K562 (cell line): ENCODE measurements around the gene DPP9. TPM values are rescaled to one million over a fixed set of nuclear protein-coding genes. Genes with fewer than 3 reads are reported as not detected.

Experiments
- ATAC-seq: fragments of 200-7000 bp; cut with Tn5 transposase; 3 replicates; pipeline ENCODE4 v1.9.1; 2020; ENCODE audit warnings: moderate library complexity
- BruUV-seq: library from RNA; stranded (reverse); fragments of 400-500 nt; replicated peaks from 2 replicates; lab custom pipeline; 2021; lab: Mats Ljungman, UMichigan
- CTCF ChIA-PET: fragments of 300-600 bp; formaldehyde crosslinking; extraction: SDS; loops from one replicate; lab custom pipeline; 2021; ENCODE audit warnings: low intra/inter-chr PET ratio; lab: Yijun Ruan, JAX
- POLR2A ChIA-PET: fragments of 300-600, 350-650 bp; sonication (Branson Sonifier 250); formaldehyde crosslinking; extraction: SDS; loops from one replicate; lab custom pipeline; 2021; ENCODE audit warnings: antibody characterized with exemption, inconsistent platforms; lab: Yijun Ruan, JAX
- DNase-seq, 4 experiments: peaks; one replicate each; pipeline versions ENCODE4 v3.0.0 to v3.0.0-alpha.2; 2011 to 2018; ENCODE audit warnings: low spot score in 3 of 4, mixed read lengths in 3 of 4; ENCODE audit errors: extremely low read depth in 1 of 4
- FAIRE-seq: peaks from 2 replicates; lab custom pipeline; 2011; peaks lifted over from hg19 to GRCh38; lab: Jason Lieb, UNC
- H2AFZ ChIP-seq: 2 replicates; pipeline ENCODE4 v1.6.0; 2011; ENCODE audit warnings: low read depth, low read length, control low read depth, inconsistent platforms
- H3K27ac ChIP-seq: fragments of 200-600 bp; 3 replicates; pipeline ENCODE4 v1.8.0; 2011; ENCODE audit warnings: low read depth, mild to moderate bottlenecking, control low read depth, inconsistent platforms, low read length, moderate library complexity, mixed read lengths; ENCODE audit errors: extremely low read depth
- H3K27me3 ChIP-seq, 2 experiments: fragments of 300-600 bp in 1 of 2; 2 replicates in 1 of 2; 3 replicates in 1 of 2; pipeline versions ENCODE4 v1.6.0 to v1.8.0; 2011; ENCODE audit warnings: inconsistent platforms in 2 of 2, low read length in 2 of 2, mild to moderate bottlenecking in 1 of 2, mixed read lengths in 1 of 2, moderate library complexity in 1 of 2; ENCODE audit not compliant: control insufficient read depth in 2 of 2, insufficient read depth in 2 of 2
- H3K36me3 ChIP-seq: fragments of 300-600 bp; 3 replicates; pipeline ENCODE4 v1.8.0; 2011; ENCODE audit warnings: mild to moderate bottlenecking, low read length, inconsistent platforms; ENCODE audit not compliant: control insufficient read depth, insufficient read depth
- H3K4me1 ChIP-seq, 2 experiments: fragments of 200-600 bp in 1 of 2; replicated peaks in 1 of 2; 2 replicates in 1 of 2; 3 replicates in 1 of 2; pipeline versions ENCODE4 v1.5.1 to v1.8.0; 2011; ENCODE audit warnings: inconsistent platforms in 2 of 2, low read length in 2 of 2, mild to moderate bottlenecking in 1 of 2, mixed read lengths in 1 of 2, moderate library complexity in 1 of 2; ENCODE audit not compliant: control insufficient read depth in 2 of 2, insufficient read depth in 2 of 2
- H3K4me2 ChIP-seq: 2 replicates; pipeline ENCODE4 v1.6.1; 2011; ENCODE audit warnings: low read length, control low read depth, inconsistent platforms, mixed read lengths; ENCODE audit not compliant: insufficient read depth
- H3K4me3 ChIP-seq: fragments of 200-600 bp; sonication (generic), shearing (Covaris generic); 2 replicates; pipeline ENCODE4 v1.5.1; 2016; ENCODE audit warnings: control low read depth, inconsistent platforms
- H3K79me2 ChIP-seq: fragments of 200-600 bp; 3 replicates; pipeline ENCODE4 v1.8.0; 2011; ENCODE audit warnings: low read length, inconsistent platforms; ENCODE audit not compliant: control insufficient read depth, insufficient read depth
- H3K9ac ChIP-seq, 2 experiments: 2 replicates each; pipeline versions ENCODE4 v1.6.0 to v1.6.1; 2011; ENCODE audit warnings: low read depth in 2 of 2, low read length in 2 of 2, control low read depth in 1 of 2, inconsistent platforms in 1 of 2, mild to moderate bottlenecking in 1 of 2, mixed read lengths in 1 of 2; ENCODE audit not compliant: insufficient read depth in 1 of 2
- H3K9me1 ChIP-seq: one replicate; pipeline ENCODE4 v1.6.0; 2011; ENCODE audit warnings: inconsistent platforms, mild to moderate bottlenecking, low read length, moderate library complexity; ENCODE audit not compliant: control insufficient read depth, insufficient read depth
- H3K9me3 ChIP-seq: replicated peaks from 2 replicates; pipeline ENCODE4 v1.5.1; 2011; ENCODE audit warnings: low read depth, low read length, inconsistent platforms; ENCODE audit not compliant: control insufficient read depth, insufficient read depth
- H4K20me1 ChIP-seq: replicated peaks from 2 replicates; pipeline ENCODE4 v1.6.1; 2011; ENCODE audit warnings: low read length, inconsistent platforms, mixed read lengths; ENCODE audit not compliant: control insufficient read depth, insufficient read depth
- CBX2 ChIP-seq: fragments of 200-600 bp; sonication (generic); IDR thresholded peaks from one replicate; pipeline ENCODE4 v1.6.1; 2012; ENCODE audit warnings: mild to moderate bottlenecking, low read length, inconsistent platforms; ENCODE audit not compliant: insufficient read depth, poor library complexity, severe bottlenecking
- GTF2F1 ChIP-seq: IDR thresholded peaks from 2 replicates; pipeline ENCODE4 v1.6.1; 2011; ENCODE audit warnings: low read depth, low read length, improper control_type of control experiment
- JUND ChIP-seq, 2 experiments: IDR thresholded peaks; 2 replicates in 1 of 2; 3 replicates in 1 of 2; pipeline ENCODE4 v1.6.1; 2011; ENCODE audit warnings: borderline replicate concordance in 2 of 2, low read depth in 2 of 2, low read length in 2 of 2, improper control_type of control experiment in 1 of 2, missing biosample characterization in 1 of 2, missing genetic modification characterization in 1 of 2, missing genetic modification reagents in 1 of 2
- KAT7 ChIP-seq: sonication (generic); formaldehyde crosslinking; IDR thresholded peaks from 2 replicates; pipeline ENCODE4 v1.8.0; 2022; ENCODE audit warnings: missing genetic modification reagents, mild to moderate bottlenecking, borderline replicate concordance
- NR1H2 ChIP-seq: sonication (generic); formaldehyde crosslinking; IDR thresholded peaks from 2 replicates; pipeline ENCODE4 v1.4.0; 2020; ENCODE audit warnings: mild to moderate bottlenecking, missing genetic modification reagents
- RUNX1 ChIP-seq: sonication (generic); IDR thresholded peaks from 2 replicates; pipeline ENCODE4 v1.6.1; 2016; ENCODE audit warnings: antibody characterized with exemption, low read depth
- SIN3B ChIP-seq: fragments of 450-650 bp; IDR thresholded peaks from 2 replicates; pipeline ENCODE4 v1.6.1; 2017; ENCODE audit warnings: low read depth, mild to moderate bottlenecking, moderate library complexity
- SMARCE1 ChIP-seq: fragments of 450-650 bp; IDR thresholded peaks from 2 replicates; pipeline ENCODE4 v1.7.1; 2016; ENCODE audit warnings: mild to moderate bottlenecking
- SNIP1 ChIP-seq: fragments of 450-650 bp; IDR thresholded peaks from 2 replicates; pipeline ENCODE4 v1.7.1; 2017; ENCODE audit warnings: low read depth, mild to moderate bottlenecking
- ZBED1 ChIP-seq: IDR thresholded peaks from 2 replicates; pipeline ENCODE4 v1.6.1; 2014
- ZKSCAN8 ChIP-seq: fragments of 200-800 bp; sonication (Bioruptor generic); IDR thresholded peaks from 2 replicates; pipeline ENCODE4 v1.6.1; 2016; ENCODE audit warnings: missing genetic modification characterization, missing compliant biosample characterization
- ZNF668 ChIP-seq: fragments of 250-450 bp; sonication (Bioruptor Pico); IDR thresholded peaks from 2 replicates; pipeline ENCODE4 v1.8.0; 2022; ENCODE audit warnings: mild to moderate bottlenecking, inconsistent platforms
- WGBS: fragments of 100-300 bp; shearing (Covaris generic); methylation state at CpG from one replicate; pipeline ENCODE4 v1.1.6; 2016; ENCODE audit warnings: low coverage, mixed read lengths; ENCODE audit not compliant: insufficient coverage; ENCODE audit errors: missing lambda C conversion rate; 5-methylcytosine and 5-hydroxymethylcytosine counted together
- in situ Hi-C: fragments of 300-500 bp; cut with MboI; formaldehyde crosslinking; loops from 4 replicates; pipeline ENCODE4 v1.15.0; 2018; ENCODE audit warnings: inconsistent platforms, mixed read lengths
- intact Hi-C: fragments of 100-400 bp; cut with micrococcal nuclease; formaldehyde crosslinking; loops from 2 replicates; pipeline ENCODE4 v1.14.2; 2022
- polyA plus RNA-seq, 8 experiments: library from polyadenylated mRNA; depleted of rRNA in 4 of 8; stranded (reverse) in 5 of 8; unstranded in 3 of 8; fragments of >200 nt; fragmentation: Nextera tagmentation in 2 of 8; fragmentation: Illumina TruSeq in 1 of 8; extraction: Ambion mirVana in 2 of 8; extraction: Trizol in 1 of 8; gene quantifications; 2 replicates each; pipeline versions ENCODE4 v1.2.1 to v1.2.3, GENCODE V29; 2011 to 2014; ENCODE audit warnings: inconsistent platforms in 1 of 8, missing spikeins in 1 of 8
- total RNA-seq, 7 experiments: library from RNA; depleted of rRNA in 6 of 7; stranded (reverse); fragments of >200 nt in 6 of 7; fragmentation: Illumina TruSeq in 2 of 7; extraction: Trizol in 2 of 7; gene quantifications; 2 replicates each; pipeline versions ENCODE4 v1.2.1 to v1.2.3, GENCODE V29; 2011 to 2021; ENCODE audit warnings: low replicate concordance in 1 of 7
- TF ChIP-seq, protein P1 (sequence below): fragments of 250-450 bp; sonication (Bioruptor Pico); IDR thresholded peaks from 2 replicates; pipeline ENCODE4 v1.4.0; 2020

Gene DPP9
- total and polyA plus RNA-seq, 9 of the 15 experiments (the other 6 are each of a cell fraction or from before 2014, with no cell fraction given), result 0.90 to 66.7 (median 24.5) TPM

DNA sequence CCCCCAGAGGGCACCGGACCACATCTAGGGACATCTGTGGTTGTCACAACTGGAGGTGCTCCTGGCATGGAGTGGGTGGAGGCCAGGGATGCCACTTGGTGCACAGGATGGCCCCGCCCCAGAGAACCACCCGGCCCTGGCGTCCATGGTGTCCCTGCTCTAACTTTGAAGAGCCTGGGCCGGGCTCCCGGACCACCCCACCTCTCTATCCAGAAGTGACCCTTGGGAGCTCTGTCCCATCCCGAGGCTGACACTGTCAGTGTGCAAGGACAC lies 30.6 kb downstream of the DPP9 start:
- Histone ChIP-seq H3K9ac (no peak overlapping the region; a peak in 1 of 4 replicates), H4K20me1 (no peaks in the 10 kb centered on the region), H3K36me3 (peaks cover 89% of the 10 kb centered on the region; the same call in 2 of the 3 replicates), H3K27ac (no peak overlapping the region), H3K9me1 (no peaks in the 10 kb centered on the region), H3K27me3 (no peaks in the 10 kb centered on the region), H3K4me2 (no peak overlapping the region), H2AFZ (no peak overlapping the region), H3K9me3 (no peaks in the 10 kb centered on the region), H3K79me2 (no peaks in the 10 kb centered on the region), H3K4me3 (no peak overlapping the region), H3K4me1 (peaks cover 0 to 33% of the 10 kb centered on the region in 2 experiments; a peak in 2 of 5 replicates)
- BruUV-seq, result no TSS peak
- ATAC-seq (no peak), DNase-seq (no peak), FAIRE-seq (no peak)
- intact Hi-C loops, result no loop called here
- WGBS, result 98% methylated on average over 4 of the region's 7 CpGs
- ChIA-PET CTCF (no interaction called here), POLR2A (interaction anchor here (0.5 kb wide), 1 partner anchor 13 kb away, joined by 3 read pairs; no protein-coding TSS in a partner anchor)
- in situ Hi-C loops, result no loop called here
- no peak for TF ChIP-seq ZBED1
- TF ChIP-seq GTF2F1, result no peak
- TF ChIP-seq SNIP1, result no peak
- no peak for TF ChIP-seq CBX2
- no peak for TF ChIP-seq ZKSCAN8 (CRISPR knock-in tag)
- TF ChIP-seq NR1H2 (CRISPR knock-in tag), result no peak
- no peak for TF ChIP-seq KAT7 (CRISPR knock-in tag)
- no peak for TF ChIP-seq RUNX1
- TF ChIP-seq SIN3B, result no peak
- TF ChIP-seq, protein P1, sequence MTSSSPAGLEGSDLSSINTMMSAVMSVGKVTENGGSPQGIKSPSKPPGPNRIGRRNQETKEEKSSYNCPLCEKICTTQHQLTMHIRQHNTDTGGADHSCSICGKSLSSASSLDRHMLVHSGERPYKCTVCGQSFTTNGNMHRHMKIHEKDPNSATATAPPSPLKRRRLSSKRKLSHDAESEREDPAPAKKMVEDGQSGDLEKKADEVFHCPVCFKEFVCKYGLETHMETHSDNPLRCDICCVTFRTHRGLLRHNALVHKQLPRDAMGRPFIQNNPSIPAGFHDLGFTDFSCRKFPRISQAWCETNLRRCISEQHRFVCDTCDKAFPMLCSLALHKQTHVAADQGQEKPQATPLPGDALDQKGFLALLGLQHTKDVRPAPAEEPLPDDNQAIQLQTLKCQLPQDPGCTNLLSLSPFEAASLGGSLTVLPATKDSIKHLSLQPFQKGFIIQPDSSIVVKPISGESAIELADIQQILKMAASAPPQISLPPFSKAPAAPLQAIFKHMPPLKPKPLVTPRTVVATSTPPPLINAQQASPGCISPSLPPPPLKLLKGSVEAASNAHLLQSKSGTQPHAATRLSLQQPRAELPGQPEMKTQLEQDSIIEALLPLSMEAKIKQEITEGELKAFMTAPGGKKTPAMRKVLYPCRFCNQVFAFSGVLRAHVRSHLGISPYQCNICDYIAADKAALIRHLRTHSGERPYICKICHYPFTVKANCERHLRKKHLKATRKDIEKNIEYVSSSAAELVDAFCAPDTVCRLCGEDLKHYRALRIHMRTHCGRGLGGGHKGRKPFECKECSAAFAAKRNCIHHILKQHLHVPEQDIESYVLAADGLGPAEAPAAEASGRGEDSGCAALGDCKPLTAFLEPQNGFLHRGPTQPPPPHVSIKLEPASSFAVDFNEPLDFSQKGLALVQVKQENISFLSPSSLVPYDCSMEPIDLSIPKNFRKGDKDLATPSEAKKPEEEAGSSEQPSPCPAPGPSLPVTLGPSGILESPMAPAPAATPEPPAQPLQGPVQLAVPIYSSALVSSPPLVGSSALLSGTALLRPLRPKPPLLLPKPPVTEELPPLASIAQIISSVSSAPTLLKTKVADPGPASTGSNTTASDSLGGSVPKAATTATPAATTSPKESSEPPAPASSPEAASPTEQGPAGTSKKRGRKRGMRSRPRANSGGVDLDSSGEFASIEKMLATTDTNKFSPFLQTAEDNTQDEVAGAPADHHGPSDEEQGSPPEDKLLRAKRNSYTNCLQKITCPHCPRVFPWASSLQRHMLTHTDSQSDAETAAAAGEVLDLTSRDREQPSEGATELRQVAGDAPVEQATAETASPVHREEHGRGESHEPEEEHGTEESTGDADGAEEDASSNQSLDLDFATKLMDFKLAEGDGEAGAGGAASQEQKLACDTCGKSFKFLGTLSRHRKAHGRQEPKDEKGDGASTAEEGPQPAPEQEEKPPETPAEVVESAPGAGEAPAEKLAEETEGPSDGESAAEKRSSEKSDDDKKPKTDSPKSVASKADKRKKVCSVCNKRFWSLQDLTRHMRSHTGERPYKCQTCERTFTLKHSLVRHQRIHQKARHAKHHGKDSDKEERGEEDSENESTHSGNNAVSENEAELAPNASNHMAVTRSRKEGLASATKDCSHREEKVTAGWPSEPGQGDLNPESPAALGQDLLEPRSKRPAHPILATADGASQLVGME, result no peak
- TF ChIP-seq ZNF668 (CRISPR knock-in tag), result no peak
- TF ChIP-seq JUND (IDR thresholded peaks at IDR 0.05; ENCODE audit: borderline replicate concordance, low read depth, low read length), result no peak
- TF ChIP-seq JUND (tag; IDR thresholded peaks at IDR 0.05; ENCODE audit: borderline replicate concordance, low read depth, low read length), result no peak
- no peak for TF ChIP-seq SMARCE1
